Measurements from ENCODE around the gene ICOS. TPM values are rescaled to one million over a fixed set of nuclear protein-coding genes. Genes with fewer than 3 reads are reported as not detected.

ICOS gene
- total RNA-seq, 1 experiment from 2014 or later = not detected

- WGBS (ENCODE audit: extremely low coverage, insufficient read length, low lambda C conversion rate) = no CpG with 5 or more reads among the region's 2 CpGs
- H3K4me1 ChIP-seq (ENCODE audit: insufficient read depth, low read length) = no peaks in the 10 kb centered on the region
Measured at GRCh38 chr2:203989521-203989920, 53.0 kb downstream of the ICOS start.

More at GRCh38 chr2:203989521-203989920, 53.0 kb downstream of the ICOS start:
- Histone ChIP-seq H2BK120ac (ENCODE audit: low read depth, low read length, poor library complexity, severe bottlenecking) (no peak overlapping the region), H3K23ac (ENCODE audit: insufficient read length, low read depth, low read length) (no peak overlapping the region), H4K91ac (ENCODE audit: insufficient read length, low read depth, low read length) (no peak overlapping the region), H2BK20ac (ENCODE audit: low read depth, low read length, poor library complexity, severe bottlenecking) (no peak overlapping the region), H3K4ac (ENCODE audit: low read depth, low read length) (no peak overlapping the region), H3K9ac (ENCODE audit: extremely low read depth, insufficient read length, low read length) (no peak overlapping the region), H4K5ac (ENCODE audit: insufficient read length, low read depth, low read length) (no peak overlapping the region), H3K23me2 (ENCODE audit: insufficient read length, low read depth, low read length, poor library complexity, severe bottlenecking) (no peaks in the 10 kb centered on the region), H2AFZ (ENCODE audit: low read length) (no peak overlapping the region), H2AK5ac (ENCODE audit: insufficient read length, low read length) (no peak overlapping the region), H3K79me1 (ENCODE audit: insufficient read depth, low read depth, low read length, poor library complexity, severe bottlenecking) (no peaks in the 10 kb centered on the region), H2BK12ac (ENCODE audit: insufficient read length, low read depth, low read length) (no peak overlapping the region), H4K20me1 (ENCODE audit: control insufficient read depth, insufficient read depth, insufficient read length) (no peaks in the 10 kb centered on the region), H4K8ac (replicated peaks; ENCODE audit: insufficient read length, low read depth, low read length) (no peak overlapping the region), H3K18ac (ENCODE audit: insufficient read length, low read depth, low read length) (no peak overlapping the region), H3K56ac (ENCODE audit: insufficient read length, low read depth, low read length) (no peak overlapping the region), H3K79me2 (ENCODE audit: insufficient read depth, low read length) (no peaks in the 10 kb centered on the region), H3T11ph (ENCODE audit: low read length) (no peak overlapping the region), H3K14ac (ENCODE audit: insufficient read depth, low read length) (no peak overlapping the region), H2BK15ac (ENCODE audit: low read depth, low read length) (no peak overlapping the region), H3K27me3 (ENCODE audit: insufficient read depth, low read length) (no peaks in the 10 kb centered on the region), H2BK5ac (ENCODE audit: insufficient read length, low read length) (no peak overlapping the region), H3K27ac (ENCODE audit: insufficient read length, low read depth, low read length) (no peak overlapping the region), H3K9me3 (ENCODE audit: control insufficient read depth, low read depth, low read length) (no peaks in the 10 kb centered on the region), H3K4me2 (ENCODE audit: insufficient read depth, insufficient read length, low read length) (no peak overlapping the region)
- Mint-ChIP-seq H3K4me3 (no peak overlapping the region), H3K9me3 (no peaks in the 10 kb centered on the region), H3K4me1 (no peaks in the 10 kb centered on the region), H3K27me3 (ENCODE audit: low read depth) (no peaks in the 10 kb centered on the region), H3K36me3 (ENCODE audit: insufficient read depth in 1 of 3, low read depth in 3 of 3) (no peaks in the 10 kb centered on the region), H3K27ac (no peak overlapping the region)
- TF ChIP-seq CTCF (conservative IDR thresholded peaks at IDR 0.05) = no peak
- DNase-seq = no peak
